ENCODE results near the gene BACH2. TPM values are rescaled to one million over a fixed set of nuclear protein-coding genes. Genes with fewer than 3 reads are reported as not detected.

Gene BACH2
- total and polyA plus RNA-seq, 12 donors, result 0.16 to 4.7 (median 2.4) TPM

DNA sequence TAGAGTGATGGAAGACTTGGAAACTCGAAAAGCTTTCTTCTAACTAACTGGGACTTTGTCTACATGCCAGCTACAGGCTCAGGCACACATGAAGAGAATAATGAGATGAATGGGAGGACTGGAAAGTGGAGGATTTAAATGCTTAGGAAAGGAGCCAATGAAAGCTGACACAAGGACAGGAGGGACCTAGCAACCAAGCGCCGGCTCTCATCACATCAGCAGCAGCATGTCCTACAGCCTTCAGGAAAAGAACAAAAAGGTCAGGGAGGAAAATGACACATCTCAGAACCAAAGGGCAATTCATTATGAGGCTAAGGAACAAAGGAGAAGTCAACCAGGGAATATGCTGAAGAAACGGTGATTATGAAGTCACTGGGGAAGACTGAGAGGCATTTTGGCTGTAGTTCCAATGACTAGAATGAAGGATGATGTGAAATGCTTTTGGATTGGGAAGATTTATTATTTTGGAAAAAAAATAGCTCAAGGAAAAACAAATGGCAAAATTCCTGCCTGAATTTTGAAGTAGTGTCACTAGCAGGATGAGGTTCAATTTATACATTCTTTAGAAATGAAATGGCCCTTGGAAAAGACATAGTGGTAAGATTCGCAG, 5.7 kb downstream of the BACH2 start:
- no peak for DNase-seq
- peaks cover 0 to 27% (median 15%) of the 10 kb centered on the region in 9 donors for H3K4me1 ChIP-seq
- peaks cover 0 to 8% (median 0%) of the 10 kb centered on the region in 11 donors for H3K9me3 ChIP-seq
- H3K27ac ChIP-seq, result no peak overlapping the region
- peaks cover 0 to 21% (median 0%) of the 10 kb centered on the region in 7 donors for H3K27me3 ChIP-seq
- TF ChIP-seq, protein P1, sequence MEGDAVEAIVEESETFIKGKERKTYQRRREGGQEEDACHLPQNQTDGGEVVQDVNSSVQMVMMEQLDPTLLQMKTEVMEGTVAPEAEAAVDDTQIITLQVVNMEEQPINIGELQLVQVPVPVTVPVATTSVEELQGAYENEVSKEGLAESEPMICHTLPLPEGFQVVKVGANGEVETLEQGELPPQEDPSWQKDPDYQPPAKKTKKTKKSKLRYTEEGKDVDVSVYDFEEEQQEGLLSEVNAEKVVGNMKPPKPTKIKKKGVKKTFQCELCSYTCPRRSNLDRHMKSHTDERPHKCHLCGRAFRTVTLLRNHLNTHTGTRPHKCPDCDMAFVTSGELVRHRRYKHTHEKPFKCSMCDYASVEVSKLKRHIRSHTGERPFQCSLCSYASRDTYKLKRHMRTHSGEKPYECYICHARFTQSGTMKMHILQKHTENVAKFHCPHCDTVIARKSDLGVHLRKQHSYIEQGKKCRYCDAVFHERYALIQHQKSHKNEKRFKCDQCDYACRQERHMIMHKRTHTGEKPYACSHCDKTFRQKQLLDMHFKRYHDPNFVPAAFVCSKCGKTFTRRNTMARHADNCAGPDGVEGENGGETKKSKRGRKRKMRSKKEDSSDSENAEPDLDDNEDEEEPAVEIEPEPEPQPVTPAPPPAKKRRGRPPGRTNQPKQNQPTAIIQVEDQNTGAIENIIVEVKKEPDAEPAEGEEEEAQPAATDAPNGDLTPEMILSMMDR (IDR thresholded peaks at IDR 0.05), result no peak
- intact Hi-C loops (cut with DNase I), result loop anchor here in 8 of 10 donors (5.0 to 10.0 kb wide), 11 partner anchors 66 to 319 kb away; no protein-coding TSS in a partner anchor
- peak in 1 of 8 donors; percentile 18 for ATAC-seq
- H3K36me3 ChIP-seq, result no peaks in the 10 kb centered on the region
- 70 to 73% methylated on average over 5 of the region's 5 CpGs for whole genome bisulfite sequencing, 2 donors
- H3K4me3 ChIP-seq, result no peak overlapping the region

DNA sequence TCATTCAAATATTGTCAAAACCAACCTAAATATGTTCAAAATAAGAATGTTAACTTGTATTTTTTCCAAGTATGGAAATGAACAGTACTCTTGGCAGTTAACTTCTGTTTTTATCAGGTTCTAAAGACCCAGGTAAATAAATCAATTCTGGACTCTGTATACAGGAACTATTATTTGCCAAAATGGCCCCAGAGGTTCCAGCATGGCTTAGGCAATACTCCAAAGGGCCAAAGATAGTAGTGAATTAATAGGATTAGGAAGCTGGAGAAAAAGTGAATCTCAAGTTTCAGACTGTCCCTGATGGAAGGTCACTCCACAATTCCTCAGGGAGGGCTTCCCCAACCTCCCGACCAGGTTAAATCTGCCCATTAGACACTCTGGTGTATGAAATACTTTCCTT, 6.7 kb downstream of the BACH2 start:
- Histone ChIP-seq H3K4me3 (no peak overlapping the region), H3K36me3 (no peaks in the 10 kb centered on the region), H3K27ac (no peak overlapping the region), H3K27me3 (peaks cover 0 to 11% (median 0%) of the 10 kb centered on the region in 7 donors), H3K9me3 (peaks cover 0 to 8% (median 0%) of the 10 kb centered on the region in 11 donors), H3K4me1 (peaks cover 3 to 30% (median 23%) of the 10 kb centered on the region in 9 donors)
- intact Hi-C loops (cut with DNase I), result loop anchor here (5.0 to 10.0 kb wide), 16 partner anchors 55 to 318 kb away; no protein-coding TSS in a partner anchor
- WGBS, 2 donors, result 100% methylated on average over 1 of the region's 1 CpG
- TF ChIP-seq, protein P1 (IDR thresholded peaks at IDR 0.05), result no peak
- no peak for ATAC-seq
- no peak for DNase-seq

DNA sequence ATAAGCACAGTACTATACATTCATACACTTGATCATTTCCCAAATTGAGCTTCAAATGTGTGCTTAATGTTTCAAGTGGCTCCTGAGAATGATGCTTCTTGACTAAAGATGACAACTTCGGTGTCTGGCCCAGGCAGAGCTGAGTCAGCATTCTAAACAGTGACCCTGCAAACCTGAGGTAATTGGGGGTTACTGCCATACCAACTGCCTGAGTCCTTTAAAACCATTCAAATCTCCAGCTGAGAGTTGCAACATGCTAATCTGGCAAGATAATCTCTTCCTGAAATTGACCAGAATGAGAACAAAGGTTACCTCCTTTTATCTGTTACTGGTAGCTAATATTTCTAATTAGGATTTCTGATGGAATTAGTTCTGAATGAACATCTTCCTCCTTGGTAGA, 8.2 kb downstream of the BACH2 start:
- H3K4me1 ChIP-seq, result peaks cover 3 to 37% (median 26%) of the 10 kb centered on the region in 9 donors
- H3K27me3 ChIP-seq, result no peaks in the 10 kb centered on the region
- TF ChIP-seq, protein P1 (IDR thresholded peaks at IDR 0.05), result no peak
- peaks cover 0 to 8% (median 0%) of the 10 kb centered on the region in 11 donors for H3K9me3 ChIP-seq
- no peak overlapping the region for H3K27ac ChIP-seq
- no peak for DNase-seq
- intact Hi-C loops (cut with DNase I), result loop anchor here in 6 of 10 donors (5.0 to 10.0 kb wide), 7 partner anchors 54 to 194 kb away; no protein-coding TSS in a partner anchor
- no peak overlapping the region for H3K4me3 ChIP-seq
- ATAC-seq, result no peak
- H3K36me3 ChIP-seq, result no peaks in the 10 kb centered on the region
- WGBS, 2 donors, result 68 to 81% methylated on average over 1 of the region's 1 CpG

DNA sequence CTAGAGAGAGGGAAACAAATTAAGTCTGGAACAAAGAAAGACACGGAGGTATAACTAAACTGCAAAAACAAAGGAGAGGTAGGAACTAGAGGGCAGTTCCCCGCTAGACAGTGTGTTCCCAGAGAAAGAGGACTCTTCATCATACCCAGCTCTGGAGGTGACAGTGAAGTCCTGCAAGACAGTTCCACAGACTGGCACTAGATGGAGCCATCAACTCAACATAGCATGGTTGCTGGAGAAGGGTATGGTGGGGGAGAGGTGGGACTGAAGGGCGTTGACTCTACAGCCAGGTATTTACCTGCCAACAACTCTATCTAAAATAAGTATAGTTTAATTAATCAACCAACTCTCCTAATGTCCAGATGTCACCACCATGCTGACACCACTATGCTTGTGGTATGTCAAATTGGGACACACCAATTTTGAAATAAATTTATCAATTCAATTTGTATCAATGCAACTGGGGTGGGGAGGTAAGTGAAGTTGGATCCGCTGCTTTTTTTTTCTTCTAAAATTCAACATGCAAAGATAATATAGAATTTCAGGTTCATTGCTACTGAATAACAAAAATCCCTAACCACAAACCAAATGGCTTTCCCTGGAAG, 9.7 kb downstream of the BACH2 start:
- intact Hi-C loops (cut with DNase I), result loop anchor here in 6 of 10 donors (5.0 to 10.0 kb wide), 7 partner anchors 52 to 192 kb away; no protein-coding TSS in a partner anchor
- TF ChIP-seq, protein P1 (IDR thresholded peaks at IDR 0.05), result peak; percentile 9 to 62 (median 48)
- peaks cover 0 to 8% (median 0%) of the 10 kb centered on the region in 11 donors for H3K9me3 ChIP-seq
- DNase-seq, result no peak
- no peak overlapping the region for H3K27ac ChIP-seq
- H3K4me3 ChIP-seq, result no peak overlapping the region
- peaks cover 3 to 37% (median 26%) of the 10 kb centered on the region in 9 donors for H3K4me1 ChIP-seq
- no peaks in the 10 kb centered on the region for H3K36me3 ChIP-seq
- WGBS, 2 donors, result 94 to 99% methylated on average over 4 of the region's 4 CpGs
- no peaks in the 10 kb centered on the region for H3K27me3 ChIP-seq
- ATAC-seq, result no peak

Data from heart right ventricle (tissue), 16 donors.